Renal cortex interstitium (tissue), 11 donors: ENCODE results near the gene CACNB1. TPM values are rescaled to one million over a fixed set of nuclear protein-coding genes. Genes with fewer than 3 reads are reported as not detected.
"Not testable (repeated sequence)": the region's sequence is repeated elsewhere in the genome, so short reads cannot be mapped to it uniquely, and the experiment has no call there.

ENCODE experiments used
- DNase-seq, 11 donors: peaks; one replicate each; pipeline ENCODE4 v3.0.0-alpha.2; 2013; ENCODE audit warnings: low read depth in 9 of 11, low spot score in 4 of 11; ENCODE audit errors: extremely low read depth in 1 of 11
- polyA plus RNA-seq, 3 donors: library from polyadenylated mRNA; unstranded; fragments of 120-200 nt; gene quantifications; one replicate each; pipeline ENCODE4 v1.2.1, GENCODE V29; 2013; ENCODE audit not compliant: insufficient read length in 3 of 3

The CACNB1 gene
- polyA plus RNA-seq, 3 donors, result 8.8 to 13.3 (median 9.6) TPM

GRCh38 chr17:39187152-39187830, 10.2 kb downstream of the CACNB1 start:
- DNase-seq, result no peak

GRCh38 chr17:39186481-39187002, 10.9 kb downstream of the CACNB1 start:
- no peak for DNase-seq

- no peak for DNase-seq
Measured at GRCh38 chr17:39183720-39184119, 13.7 kb downstream of the CACNB1 start.

- DNase-seq, result no peak
Measured at GRCh38 chr17:39183045-39183444, 14.4 kb downstream of the CACNB1 start.

GRCh38 chr17:39181303-39181702, 16.2 kb downstream of the CACNB1 start:
- no peak for DNase-seq

GRCh38 chr17:39178536-39178935, 18.9 kb downstream of the CACNB1 start:
- no peak for DNase-seq

- no peak for DNase-seq
Measured at GRCh38 chr17:39177256-39177655, 20.2 kb downstream of the CACNB1 start.

GRCh38 chr17:39175695-39176093, 21.8 kb downstream of the CACNB1 start:
- no peak for DNase-seq

GRCh38 chr17:39174920-39175694, 22.4 kb downstream of the CACNB1 start:
- DNase-seq, result peak in 7 of 11 donors; percentile 63 to 77 (median 70)

- no peak for DNase-seq
Measured at GRCh38 chr17:39173526-39174274, 23.8 kb downstream of the CACNB1 start.

- no peak for DNase-seq
Measured at GRCh38 chr17:39173080-39173479, 24.4 kb downstream of the CACNB1 start.

- DNase-seq, result no peak
Measured at GRCh38 chr17:39171933-39172332, 25.5 kb downstream of the CACNB1 start.

- DNase-seq, result no peak
Measured at GRCh38 chr17:39170558-39170957, 26.9 kb downstream of the CACNB1 start.

- no peak for DNase-seq
Measured at GRCh38 chr17:39170109-39170508, 27.4 kb downstream of the CACNB1 start.

- DNase-seq, result no peak
Measured at GRCh38 chr17:39169518-39169917, 28.0 kb downstream of the CACNB1 start.

GRCh38 chr17:39169101-39169500, 28.4 kb downstream of the CACNB1 start:
- no peak for DNase-seq

- not testable (repeated sequence) for DNase-seq
Measured at GRCh38 chr17:39168503-39168902, 29.0 kb downstream of the CACNB1 start.

GRCh38 chr17:39167476-39167875, 30.0 kb downstream of the CACNB1 start:
- no peak for DNase-seq

GRCh38 chr17:39166437-39167335, 30.8 kb downstream of the CACNB1 start:
- DNase-seq, result no peak
